GM21447 (cell line): ENCODE results near the gene GDF10.

Experiments
- ATAC-seq: cut with Tn5 transposase; IDR thresholded peaks from one replicate; pipeline ENCODE4 v1.9.1; 2021; ENCODE audit not compliant: unreplicated experiment

GDF10 gene, protein sequence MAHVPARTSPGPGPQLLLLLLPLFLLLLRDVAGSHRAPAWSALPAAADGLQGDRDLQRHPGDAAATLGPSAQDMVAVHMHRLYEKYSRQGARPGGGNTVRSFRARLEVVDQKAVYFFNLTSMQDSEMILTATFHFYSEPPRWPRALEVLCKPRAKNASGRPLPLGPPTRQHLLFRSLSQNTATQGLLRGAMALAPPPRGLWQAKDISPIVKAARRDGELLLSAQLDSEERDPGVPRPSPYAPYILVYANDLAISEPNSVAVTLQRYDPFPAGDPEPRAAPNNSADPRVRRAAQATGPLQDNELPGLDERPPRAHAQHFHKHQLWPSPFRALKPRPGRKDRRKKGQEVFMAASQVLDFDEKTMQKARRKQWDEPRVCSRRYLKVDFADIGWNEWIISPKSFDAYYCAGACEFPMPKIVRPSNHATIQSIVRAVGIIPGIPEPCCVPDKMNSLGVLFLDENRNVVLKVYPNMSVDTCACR

DNA sequence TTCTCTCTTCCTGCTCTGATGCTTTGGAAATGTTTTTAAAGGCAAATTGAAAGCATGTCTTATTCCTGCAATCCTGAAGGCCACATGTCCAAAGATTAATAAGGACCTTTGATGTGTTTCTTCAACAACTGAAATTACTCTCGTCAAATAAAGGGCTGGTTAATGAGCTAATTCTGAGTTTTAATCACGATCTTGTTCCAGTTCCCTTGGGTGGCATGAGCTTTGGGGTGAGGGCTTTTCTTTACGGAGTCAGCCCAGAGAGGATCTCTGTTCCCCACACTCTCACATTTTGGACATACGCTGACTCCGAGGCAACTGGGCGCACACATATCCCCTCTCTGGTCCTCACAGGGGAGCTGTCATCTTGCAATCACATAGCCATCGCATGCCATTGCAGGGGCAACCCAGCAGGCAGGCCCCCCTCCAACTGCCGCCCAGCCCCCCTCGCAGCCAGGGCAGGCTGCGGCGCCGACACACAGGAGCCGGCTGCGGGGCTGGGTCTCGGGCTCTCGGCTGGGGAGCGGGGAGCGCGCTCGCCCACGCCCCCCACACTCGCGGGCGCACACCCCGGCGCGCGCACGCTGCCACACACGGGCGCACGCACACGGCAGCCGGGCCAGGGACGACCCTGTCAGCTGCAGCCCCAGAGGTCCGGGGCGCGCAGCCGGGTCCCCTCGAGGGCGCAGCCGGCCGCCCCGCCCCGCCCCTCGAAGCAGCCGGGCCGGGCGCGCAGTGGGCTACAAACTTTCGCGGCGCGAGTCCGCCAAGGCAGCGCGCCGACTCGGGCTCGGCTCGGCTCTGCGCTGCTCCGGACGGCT is at the start of gene GDF10:
TSS of gene GDF10 (plus strand) at position 587 of the 818 bp plus-strand sequence. CDS start 455 bp downstream, outside the sequence.
- no peak for ATAC-seq

DNA sequence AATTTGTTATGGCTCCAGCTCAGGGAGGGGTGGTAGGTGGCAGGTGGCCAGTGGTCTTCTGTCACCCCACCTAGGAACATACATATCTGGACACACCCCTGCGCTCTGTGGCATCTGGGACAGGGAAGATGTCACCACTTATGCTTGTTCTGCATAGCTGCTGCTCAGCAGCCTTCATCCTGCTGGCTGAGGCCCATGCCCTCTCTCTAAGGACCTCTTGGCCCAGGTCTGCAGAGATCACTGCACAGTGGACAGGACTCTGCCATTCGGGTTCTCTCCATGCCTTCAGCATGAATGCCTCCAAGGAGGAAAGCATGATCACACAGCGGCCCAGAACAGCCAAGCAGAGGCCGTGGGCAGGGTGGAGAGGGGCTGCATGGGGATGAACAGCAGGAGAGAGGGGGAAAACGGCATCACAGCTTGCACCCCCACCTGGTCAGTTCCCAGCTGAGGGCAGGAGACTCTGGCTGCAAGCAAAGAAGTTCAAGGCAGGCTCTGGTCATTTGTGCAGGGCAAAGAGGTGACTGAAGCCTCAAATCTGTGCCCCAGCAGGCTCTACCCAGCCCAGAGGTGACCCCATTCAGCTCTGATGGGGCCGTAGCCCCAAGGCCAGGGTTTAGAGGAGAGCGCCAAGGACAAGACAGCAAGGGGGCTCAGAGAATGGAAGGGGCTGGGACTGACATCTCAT is 47.8 kb upstream of the GDF10 start:
- ATAC-seq, result no peak

DNA sequence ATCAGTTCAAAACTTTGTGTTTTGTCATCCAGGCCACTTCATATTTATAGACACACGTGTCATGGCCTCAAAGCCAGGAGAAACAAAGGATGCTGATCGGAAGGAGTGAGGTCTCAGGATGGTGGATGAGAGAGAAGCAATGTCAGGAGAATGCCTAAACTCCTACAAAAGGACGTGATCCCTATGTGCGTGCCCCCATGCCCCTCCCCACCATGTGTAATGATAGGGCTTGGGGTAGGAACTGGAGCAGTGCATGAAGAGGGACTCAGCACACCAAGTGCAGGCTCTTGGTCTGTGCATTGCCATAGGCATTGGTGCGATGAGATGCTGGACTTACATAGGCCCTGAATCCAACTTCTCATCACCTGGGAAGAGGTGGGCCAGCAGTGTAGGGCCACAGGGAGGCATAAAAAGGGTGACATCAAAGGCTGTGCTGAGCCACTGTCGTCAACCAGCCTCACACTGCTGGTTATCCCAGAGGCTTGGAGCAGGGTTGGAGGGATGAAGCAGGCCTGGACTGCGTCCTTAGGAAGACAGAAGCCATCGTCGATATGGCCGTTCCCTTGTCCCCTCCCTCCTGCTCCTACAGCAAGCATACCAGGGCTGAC is 46.9 kb upstream of the GDF10 start:
- no peak for ATAC-seq

DNA sequence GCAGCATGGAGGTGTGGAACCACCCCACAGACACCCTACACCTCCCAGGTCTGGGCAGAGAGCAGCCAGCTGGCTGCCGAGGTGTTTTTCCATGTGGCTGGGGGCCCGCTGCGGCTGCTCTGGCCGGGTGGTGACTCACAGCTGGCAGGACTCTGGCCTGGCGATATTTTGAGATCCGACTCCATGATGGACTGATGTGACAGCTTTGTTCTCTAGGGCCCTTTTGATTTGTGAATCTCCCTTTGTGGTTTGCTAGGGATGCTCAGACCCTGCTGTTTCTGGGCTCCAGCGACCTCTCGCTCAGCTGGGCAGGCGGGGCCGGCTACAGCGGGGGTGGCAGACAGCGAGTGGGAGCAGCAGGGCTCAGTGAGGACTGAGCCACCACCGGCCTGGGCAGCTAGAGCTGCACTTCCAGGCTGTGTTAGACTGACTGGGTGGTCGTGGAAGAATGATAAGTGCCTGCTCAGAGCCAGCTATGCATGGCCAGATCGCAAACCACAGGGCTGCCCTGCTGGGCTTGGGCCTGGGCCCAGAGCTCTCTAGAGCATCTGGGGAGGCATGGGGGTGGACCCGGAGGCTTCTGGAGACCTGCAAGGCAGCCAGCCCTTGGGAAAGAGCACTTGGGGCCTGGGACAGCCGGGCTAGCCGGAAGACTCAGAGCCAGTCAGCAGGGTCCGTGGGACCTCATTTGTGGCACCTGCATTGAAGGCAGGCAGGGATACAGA is 46.2 kb upstream of the GDF10 start:
- no peak for ATAC-seq

DNA sequence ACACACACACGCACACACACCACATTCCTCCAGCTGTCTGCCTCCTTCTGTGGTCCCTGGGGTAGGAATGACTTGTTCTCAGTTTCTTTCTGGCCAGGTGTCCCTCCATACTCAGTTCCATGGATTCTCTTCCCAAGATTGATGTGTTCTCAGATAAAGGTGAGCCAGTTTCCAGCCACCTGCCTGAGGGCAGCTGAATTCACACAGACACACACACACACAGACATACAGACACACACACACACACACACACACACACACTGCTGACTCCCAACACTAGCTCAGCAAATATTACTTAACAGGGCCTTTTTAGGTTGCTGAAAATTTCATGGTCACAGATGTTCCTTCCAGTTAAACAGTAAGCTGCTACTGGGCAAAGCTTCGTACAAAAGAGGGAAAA is 45.4 kb upstream of the GDF10 start:
- no peak for ATAC-seq

DNA sequence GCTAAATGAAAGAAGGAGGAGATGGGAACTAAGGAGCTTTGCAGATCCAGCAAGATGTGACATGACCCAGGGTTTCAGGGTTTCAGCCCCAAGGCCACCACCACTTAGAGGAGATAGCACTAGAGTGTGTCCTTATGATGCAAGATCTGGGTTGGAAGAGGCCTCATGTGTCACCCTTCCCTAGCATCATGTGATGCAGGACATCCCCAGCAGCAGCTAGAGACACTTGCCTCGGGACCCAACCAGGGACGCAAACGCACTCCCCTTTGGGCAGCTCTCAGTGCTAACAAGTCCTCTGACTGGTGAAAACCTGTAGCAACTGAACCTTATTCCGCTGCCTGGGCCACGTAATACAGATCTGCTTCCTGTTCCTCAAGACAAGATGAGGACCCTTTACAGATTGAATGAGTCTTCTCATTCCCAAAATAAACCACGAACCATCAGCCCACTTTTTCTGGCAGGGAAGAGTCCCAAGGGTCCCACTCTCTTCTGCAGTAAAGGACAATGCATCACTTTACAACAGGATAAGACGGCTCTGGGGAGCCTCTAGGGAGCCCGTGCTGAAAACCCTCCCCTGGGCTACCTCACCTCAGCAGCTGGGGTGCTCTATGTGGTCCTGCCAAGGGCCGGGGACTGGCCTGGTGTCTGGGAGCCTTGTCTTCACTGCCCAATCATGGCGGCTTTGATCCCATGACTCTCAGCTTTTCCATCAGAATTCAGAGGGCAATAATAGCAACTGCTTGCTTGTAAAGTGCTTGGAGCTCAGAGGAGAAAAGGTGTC is 44.8 kb upstream of the GDF10 start:
- no peak for ATAC-seq

DNA sequence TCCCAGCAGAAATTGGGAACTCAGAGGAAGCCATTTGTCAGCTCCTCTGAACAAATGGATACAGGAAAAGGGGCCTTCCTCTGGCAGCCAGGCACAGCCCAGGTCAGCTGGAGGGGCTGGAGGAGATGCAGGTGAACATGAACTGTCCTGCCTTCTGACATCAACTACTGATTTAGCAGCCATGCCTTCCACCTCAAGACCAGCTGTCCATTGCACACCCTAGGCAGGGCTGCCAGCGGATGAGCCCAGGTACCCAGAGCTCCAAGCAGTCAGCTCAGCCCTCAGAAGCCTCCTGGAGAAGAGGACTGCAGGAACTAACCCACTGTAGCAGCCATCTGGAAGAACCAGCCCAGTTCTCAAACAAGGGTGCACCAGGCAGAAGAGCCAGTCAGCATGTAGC is 44.1 kb upstream of the GDF10 start:
- ATAC-seq, result no peak

DNA sequence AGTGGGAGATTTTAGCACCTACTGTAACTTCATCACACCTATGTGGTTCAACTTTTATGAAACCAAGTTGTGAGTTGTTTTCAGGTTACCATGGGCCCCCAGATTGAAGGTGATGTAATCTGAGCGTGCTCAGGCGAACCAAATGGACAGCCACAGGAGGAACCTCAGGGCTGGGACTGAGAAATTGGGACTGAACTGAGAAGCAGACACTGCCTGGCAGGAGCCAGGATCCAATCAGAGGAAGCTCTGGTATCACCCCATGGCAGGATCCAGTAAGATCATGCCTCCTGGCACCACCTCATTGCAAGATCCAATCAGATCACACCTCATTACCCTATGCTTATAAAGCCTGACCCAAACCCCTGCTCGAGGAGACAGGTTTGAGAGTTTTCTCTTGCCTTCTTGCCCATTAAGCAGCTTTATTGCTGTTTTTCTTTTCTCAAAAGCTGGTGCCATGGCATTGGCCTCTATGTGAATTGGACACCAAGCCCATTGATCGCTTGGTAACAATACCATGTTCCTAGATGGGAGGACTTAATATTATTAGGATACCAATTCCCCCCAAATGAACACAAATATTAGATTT is 43.2 kb upstream of the GDF10 start:
- ATAC-seq, result no peak

DNA sequence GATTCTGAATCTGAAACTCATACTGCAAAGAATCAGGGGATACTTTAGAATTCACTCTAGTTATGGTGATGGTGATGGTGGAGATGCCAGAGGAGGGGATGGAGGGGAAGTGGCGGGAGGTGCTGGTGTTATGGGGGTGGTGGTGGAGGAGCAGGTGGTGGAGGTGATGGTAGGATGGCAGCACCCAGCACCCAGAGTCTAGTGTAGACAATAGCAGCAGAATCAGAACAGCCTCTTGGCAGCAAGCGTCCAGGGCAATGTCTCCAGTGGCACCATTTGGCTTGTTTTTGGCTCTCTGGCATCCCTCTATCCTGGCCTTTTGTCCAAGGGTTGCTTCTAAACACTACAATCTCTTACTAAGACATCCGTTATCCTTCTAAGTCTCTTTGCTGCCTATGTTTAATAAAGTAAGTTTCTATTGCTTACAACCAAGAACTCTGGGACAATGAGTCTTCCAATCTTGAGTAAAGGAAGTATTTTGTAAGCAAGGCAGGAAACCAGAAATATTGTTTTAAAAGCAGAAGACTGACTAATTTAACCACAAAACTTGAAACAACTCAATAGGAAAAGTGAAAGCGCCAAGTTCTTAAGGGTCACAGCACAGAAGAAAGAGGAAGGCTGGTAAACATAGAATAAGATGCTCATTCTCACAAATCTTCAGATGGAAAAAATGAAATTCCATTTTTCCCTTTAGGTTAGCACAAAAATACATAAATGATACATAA is 42.4 kb upstream of the GDF10 start:
- ATAC-seq, result no peak

DNA sequence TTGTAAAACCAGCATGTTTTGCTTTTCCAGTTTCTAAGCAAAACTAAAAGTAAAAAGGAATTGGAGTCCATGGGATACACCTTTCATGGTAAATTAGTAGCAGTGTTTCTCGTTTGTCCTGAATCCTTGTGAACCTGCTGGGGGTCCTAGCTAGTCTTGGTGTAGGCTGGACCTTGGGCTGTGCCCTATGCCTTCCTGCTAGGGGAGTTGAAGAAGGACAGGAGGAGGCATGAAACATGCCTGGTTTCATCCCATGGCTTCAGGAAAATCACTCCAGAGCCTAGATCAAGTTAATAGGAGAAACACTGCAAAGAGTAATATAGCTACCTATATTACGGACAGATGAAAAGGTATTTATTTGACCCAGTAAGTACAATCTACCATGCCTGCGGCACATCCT is 41.1 kb upstream of the GDF10 start:
- ATAC-seq, result no peak

DNA sequence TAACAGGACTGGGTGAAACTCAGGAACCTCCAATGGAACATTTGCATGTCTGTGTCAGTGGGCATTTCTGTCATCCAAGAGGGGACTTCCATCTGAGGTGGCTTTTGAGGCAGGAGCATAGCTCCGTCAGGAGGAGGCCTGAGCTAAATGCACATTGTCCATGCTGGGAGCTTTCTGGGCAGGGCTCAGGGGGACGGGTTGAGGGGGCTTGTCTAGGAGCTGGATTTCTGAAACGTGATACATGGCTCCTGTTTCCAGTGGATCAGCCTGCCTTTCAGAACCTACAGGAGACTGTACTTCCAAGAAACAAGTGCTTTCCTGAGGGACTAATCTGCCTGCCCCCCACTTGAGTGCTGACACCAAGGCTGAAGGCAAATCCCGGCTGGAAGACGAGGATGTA is 40.5 kb upstream of the GDF10 start:
- ATAC-seq, result no peak

DNA sequence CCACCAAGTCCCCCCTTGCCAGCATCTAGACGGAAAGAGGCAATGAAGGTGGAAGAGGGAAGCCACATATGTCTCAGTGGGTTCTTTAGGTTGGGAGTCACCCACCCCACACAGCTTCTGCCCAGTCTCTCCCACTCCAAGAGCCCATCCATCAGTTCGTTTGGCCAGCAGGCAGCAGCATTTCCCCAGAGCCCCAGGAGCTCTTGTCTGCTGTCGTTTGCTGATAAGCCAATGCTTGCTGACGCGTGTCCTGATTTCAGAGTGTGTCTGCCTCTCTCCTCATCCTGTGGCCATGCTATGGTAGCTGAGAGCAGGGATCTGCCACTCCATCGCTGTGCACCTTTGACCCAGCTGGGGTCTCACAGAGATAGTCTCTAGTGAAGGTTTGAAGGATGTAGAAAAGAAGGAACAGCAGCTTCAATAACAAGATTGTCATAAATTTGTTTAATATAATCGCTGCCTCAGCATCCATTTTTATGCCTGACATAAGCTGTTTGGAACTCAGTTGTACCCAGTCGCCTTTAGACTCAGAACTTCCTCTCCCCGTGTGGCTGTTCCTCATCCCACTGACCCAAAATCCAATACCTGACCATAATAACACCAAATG is 39.4 kb upstream of the GDF10 start:
- ATAC-seq, result no peak

DNA sequence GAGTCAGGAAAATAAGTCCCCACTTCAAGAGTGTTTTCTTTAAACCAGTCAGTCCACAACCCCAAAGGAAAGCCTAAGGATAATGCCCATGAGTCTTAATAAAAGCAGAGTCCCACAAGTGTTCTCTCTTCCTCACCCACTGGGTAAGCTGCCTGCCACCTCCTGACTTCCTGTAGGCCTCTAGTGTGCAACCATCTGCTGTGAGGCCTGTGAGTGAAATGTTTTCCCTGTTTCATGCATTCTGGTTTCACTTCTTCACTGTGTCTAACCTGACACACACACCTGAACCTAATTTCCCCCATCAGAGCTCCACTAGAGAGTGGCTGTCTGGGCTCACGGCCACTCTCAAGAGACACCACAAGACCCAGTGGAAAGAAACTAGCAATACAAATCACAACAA is 38.9 kb upstream of the GDF10 start:
- peak; percentile 98 for ATAC-seq

DNA sequence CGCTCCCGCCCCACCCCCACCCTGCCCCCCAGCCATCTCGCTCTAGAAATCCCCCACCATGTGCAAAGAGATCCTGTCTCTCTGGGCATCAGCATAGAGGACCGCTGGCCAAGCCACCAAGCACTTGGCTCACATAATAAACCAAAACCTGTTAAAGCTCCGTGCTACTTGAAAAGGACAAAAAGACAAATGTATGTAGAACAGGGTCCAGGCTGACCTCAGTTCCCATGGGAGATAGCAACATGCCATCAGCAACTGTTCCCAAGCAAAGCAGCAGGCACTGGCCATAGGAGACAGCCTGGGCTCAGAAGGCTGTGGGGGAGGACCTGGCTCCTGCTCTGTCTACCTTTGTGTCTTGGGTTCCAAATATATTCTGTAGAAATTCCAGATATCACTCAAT is 38.4 kb upstream of the GDF10 start:
- no peak for ATAC-seq

DNA sequence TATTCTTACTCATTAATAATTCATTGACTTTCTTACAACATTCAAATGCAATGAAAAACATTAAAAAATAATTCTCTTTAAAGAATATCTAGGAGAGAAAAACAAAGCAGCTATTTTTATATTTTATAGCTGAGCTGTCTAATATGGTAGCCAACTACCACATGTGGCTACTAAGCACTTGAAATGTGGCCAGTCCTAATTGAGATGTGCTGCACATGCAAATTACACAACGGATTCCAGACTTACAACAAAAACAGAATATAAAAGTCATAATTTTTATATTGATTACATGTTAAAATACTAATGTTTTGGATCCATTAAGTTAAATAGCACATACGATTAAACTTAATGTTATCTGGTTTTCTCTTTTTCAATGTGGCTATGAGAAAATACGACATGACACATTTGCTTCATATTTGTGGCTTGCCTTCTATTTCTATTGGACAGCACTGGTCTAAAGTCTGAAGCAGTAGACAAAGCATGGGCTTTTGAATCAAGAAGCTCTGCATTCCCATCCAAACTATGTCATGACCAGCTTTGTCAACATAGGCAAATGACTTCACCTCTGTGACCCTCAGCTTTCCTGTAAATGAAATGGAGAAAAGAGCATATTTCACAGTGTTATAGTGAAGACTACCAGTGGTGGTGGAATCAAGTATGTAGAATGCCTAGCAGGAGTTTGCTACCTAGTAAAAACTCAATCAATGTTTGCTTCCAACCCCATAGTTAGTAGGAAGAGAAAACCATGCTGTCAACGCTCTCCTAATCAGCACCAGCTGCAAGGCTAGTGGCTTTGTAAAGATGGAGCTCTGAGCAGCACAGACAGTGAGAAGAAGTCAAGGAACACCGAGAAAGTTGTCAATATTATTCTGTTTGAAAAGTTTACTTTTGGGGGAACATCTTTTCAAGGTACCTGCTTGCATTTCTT is 37.1 kb upstream of the GDF10 start:
- no peak for ATAC-seq

DNA sequence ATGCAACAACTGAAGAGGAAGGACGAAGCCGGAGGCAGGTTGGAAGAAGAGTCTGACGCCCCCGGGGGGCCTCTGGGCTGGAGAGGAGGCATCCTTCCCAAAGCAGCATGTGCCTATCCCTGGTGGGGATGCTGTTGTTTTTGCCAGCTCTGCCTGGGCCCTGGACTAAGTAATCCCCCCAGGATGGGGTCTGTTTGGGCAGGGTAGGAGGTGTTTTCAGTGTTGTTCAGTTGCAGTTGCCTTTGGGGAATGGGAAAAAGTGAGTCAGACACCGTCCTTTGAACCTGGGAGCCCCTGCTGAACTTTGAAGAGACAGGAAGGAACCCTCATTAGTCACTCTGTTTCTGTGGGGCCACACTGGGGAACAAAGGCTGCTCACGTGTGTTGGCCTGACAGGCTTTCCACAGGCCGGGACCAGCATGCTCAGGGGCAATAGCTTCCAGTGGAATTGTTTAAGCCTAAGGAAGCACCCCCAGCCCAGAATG is 35.2 kb upstream of the GDF10 start:
- no peak for ATAC-seq

DNA sequence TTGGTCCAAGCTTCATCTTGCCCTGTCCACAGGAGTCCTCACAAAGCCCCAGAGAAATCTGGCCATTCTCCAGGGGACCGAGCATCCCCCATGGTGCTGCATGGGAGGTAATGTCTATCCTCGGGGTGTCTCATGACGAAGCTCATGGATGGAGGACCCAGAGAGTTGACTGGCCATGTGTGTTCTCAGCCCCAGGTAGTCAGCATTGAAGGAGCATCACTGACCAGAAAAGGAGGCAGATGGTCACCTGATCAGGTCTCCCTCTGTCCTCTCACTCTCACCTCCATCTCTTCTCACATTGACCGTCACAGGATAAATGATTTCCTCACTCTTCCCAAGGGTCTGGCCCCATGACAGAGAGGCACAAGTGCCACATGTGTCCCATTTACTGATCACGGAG is 33.4 kb upstream of the GDF10 start:
- ATAC-seq, result no peak
